Epithelial cell of esophagus (primary cell): ENCODE measurements around the gene EXO1.

Experiments
- DNase-seq: peaks from one replicate; pipeline ENCODE4 v3.0.0; 2010; ENCODE audit warnings: low read depth
- H3K4me3 ChIP-seq: 2 replicates; pipeline ENCODE4 v1.5.1; 2011; ENCODE audit warnings: mild to moderate bottlenecking, low read length, control low read depth
- TF ChIP-seq, protein P1 (sequence below): IDR thresholded peaks from 2 replicates; pipeline ENCODE4 v1.5.1; 2011; ENCODE audit warnings: low read depth, mild to moderate bottlenecking, low read length, control low read depth, inconsistent platforms; ENCODE audit not compliant: insufficient read depth; ENCODE audit errors: missing control alignments

The EXO1 gene

GRCh38 chr1:241841691-241842090, 6.3 kb upstream of the EXO1 start:
- DNase-seq: no peak
- TF ChIP-seq, protein P1, sequence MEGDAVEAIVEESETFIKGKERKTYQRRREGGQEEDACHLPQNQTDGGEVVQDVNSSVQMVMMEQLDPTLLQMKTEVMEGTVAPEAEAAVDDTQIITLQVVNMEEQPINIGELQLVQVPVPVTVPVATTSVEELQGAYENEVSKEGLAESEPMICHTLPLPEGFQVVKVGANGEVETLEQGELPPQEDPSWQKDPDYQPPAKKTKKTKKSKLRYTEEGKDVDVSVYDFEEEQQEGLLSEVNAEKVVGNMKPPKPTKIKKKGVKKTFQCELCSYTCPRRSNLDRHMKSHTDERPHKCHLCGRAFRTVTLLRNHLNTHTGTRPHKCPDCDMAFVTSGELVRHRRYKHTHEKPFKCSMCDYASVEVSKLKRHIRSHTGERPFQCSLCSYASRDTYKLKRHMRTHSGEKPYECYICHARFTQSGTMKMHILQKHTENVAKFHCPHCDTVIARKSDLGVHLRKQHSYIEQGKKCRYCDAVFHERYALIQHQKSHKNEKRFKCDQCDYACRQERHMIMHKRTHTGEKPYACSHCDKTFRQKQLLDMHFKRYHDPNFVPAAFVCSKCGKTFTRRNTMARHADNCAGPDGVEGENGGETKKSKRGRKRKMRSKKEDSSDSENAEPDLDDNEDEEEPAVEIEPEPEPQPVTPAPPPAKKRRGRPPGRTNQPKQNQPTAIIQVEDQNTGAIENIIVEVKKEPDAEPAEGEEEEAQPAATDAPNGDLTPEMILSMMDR: no peak
- no peak overlapping the region for H3K4me3 ChIP-seq

DNA sequence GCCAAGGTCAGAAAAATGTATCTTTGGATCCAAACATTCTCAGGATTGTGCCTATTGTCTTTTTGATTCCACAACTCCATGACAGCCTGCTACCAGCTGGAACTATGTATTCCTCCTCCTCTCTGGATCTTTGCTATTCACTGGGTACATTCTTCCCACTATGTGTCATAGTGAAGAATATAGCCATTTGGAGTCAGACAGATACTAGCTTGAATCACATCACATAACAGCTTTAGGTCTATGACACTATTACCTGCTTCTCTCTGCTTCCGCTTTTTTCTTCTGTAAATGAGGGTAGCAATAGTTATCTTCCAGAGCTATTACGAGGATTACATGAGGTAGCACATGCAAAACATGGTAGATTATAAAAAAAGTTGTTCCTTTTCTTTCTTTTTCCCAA, 5.4 kb upstream of the EXO1 start:
- peak; percentile 54 for DNase-seq
- TF ChIP-seq, protein P1: no peak
- no peak overlapping the region for H3K4me3 ChIP-seq

- TF ChIP-seq, protein P1: no peak
- DNase-seq: no peak
- H3K4me3 ChIP-seq: no peak overlapping the region
Observed at GRCh38 chr1:241844593-241844992, 3.4 kb upstream of the EXO1 start.

GRCh38 chr1:241846375-241846774, 1.6 kb upstream of the EXO1 start:
- H3K4me3 ChIP-seq: no peak overlapping the region
- TF ChIP-seq, protein P1: no peak
- no peak for DNase-seq

DNA sequence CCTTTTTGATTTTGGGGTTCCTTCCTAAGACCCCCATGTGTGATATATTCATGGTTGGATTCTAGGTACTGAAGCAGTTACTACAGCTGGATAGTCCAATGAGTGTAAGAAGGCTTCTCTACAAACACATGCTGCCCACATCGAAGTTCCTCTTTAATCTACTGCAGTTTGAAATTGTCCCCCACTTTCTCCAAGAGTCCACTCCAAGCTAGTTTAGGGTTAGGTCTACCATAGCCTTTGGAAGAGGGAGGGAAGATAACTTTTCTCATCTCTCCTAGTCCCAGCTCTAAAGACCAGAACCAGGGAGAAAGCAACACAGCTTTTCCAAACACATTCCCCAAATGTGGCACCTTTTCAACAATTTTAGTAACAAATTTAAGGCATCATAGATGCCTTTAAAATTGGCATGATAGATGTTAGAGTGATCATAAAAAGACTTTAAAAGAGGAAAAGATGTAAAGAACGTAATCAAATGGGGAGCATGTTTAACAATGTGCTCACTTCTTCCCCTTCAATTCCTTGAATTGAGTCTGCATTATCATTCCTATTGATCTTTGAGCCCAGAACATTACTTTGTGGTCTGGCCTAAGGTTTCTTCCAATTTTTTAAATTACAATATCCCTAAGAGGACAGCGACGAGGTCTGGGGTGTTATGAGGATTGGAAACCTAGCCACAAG, 1.0 kb upstream of the EXO1 start:
- TF ChIP-seq, protein P1: no peak
- DNase-seq: no peak
- H3K4me3 ChIP-seq: peak overlapping the region; percentile 84

DNA sequence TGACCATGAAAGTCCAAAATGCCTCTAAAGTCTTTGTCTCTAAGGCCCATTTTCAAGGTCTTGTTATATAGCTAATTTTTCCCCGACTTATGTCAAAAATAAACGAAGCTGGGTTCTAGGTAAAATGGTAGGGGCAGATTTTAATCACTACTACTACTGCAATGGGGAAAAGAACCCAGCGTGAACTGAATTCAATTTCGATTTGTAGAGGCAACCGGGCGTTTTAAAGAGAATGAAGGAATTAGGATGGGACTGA, 536 bp upstream of the EXO1 start:
- DNase-seq: no peak
- H3K4me3 ChIP-seq: peak overlapping the region; percentile 84
- TF ChIP-seq, protein P1: no peak

- DNase-seq: no peak
- H3K4me3 ChIP-seq: peak overlapping the region; percentile 84
- TF ChIP-seq, protein P1: no peak
Observed at GRCh38 chr1:241848686-241849344, 811 bp downstream of the EXO1 start.
